Adrenal gland (tissue), 5 donors: ENCODE measurements around the gene DKK3.

ENCODE experiments used
- CTCF ChIP-seq, 6 experiments: fragments of 450-650 bp in 4 of 6; fragments of 200-600 bp in 2 of 6; sonication (generic) in 1 of 6; IDR thresholded peaks; 1 replicate in 5 of 6; 2 replicates in 1 of 6; pipeline versions ENCODE4 v1.5.1 to v1.8.0; 2016 to 2021; ENCODE audit warnings: antibody characterized with exemption in 6 of 6, mild to moderate bottlenecking in 2 of 6, moderate library complexity in 1 of 6
- POLR2A ChIP-seq, 2 donors: fragments of 450-650 bp; IDR thresholded peaks; one replicate each; pipeline ENCODE4 v1.6.1; 2017; ENCODE audit warnings: antibody characterized with exemption in 2 of 2, mild to moderate bottlenecking in 2 of 2, moderate library complexity in 1 of 2
- donor health status: DM: no; HTN: no; CAD: no.

GRCh38 chr11:12007230-12007593, 1.2 kb downstream of the DKK3 start:
- no peak for TF ChIP-seq CTCF (IDR thresholded peaks at IDR 0.05)
- TF ChIP-seq POLR2A (IDR thresholded peaks at IDR 0.05), result no peak
